ENCODE data around the gene UBIAD1. TPM values are rescaled to one million over a fixed set of nuclear protein-coding genes. Genes with fewer than 3 reads are reported as not detected.

UBIAD1 gene
- total and polyA plus RNA-seq, 8 donors, result 2.2 to 33.8 (median 5.9) TPM

DNA sequence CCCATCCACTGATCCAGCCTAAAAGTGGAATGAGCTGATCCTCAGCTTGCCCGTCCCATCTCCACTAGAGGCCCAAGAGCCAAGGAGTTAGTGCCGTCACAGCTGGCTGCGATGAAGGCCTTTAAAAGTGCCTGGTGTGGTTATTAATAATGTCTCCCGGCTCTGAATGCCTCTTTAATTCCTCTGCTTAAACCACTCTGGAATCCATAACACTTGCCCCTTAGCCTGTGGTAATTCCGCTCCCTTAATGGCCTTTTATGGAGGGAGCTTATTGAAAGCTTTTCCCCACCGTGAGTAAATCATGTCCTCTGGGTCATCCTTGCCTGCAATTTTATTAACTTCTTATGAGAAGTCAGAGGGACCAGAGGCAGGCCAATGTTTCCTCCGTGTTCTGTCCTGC lies 55.4 kb downstream of the UBIAD1 start:
- H3K9me3 ChIP-seq, result no peaks in the 10 kb centered on the region
- peaks cover 0 to 23% (median 4%) of the 10 kb centered on the region in 3 donors for H3K27me3 ChIP-seq
- no peak overlapping the region for H3K4me3 ChIP-seq
- 67 to 84% (median 77%) methylated on average over 7 of the region's 7 CpGs for WGBS, 5 donors
- H3K4me1 ChIP-seq, result peaks cover 0 to 10% (median 0%) of the 10 kb centered on the region in 4 donors
- no peak for DNase-seq
- TF ChIP-seq POLR2AphosphoS5 (IDR thresholded peaks at IDR 0.05) (no peak), EP300 (IDR thresholded peaks at IDR 0.05) (no peak), POLR2A (IDR thresholded peaks at IDR 0.05) (no peak)
- TF ChIP-seq, protein P1, sequence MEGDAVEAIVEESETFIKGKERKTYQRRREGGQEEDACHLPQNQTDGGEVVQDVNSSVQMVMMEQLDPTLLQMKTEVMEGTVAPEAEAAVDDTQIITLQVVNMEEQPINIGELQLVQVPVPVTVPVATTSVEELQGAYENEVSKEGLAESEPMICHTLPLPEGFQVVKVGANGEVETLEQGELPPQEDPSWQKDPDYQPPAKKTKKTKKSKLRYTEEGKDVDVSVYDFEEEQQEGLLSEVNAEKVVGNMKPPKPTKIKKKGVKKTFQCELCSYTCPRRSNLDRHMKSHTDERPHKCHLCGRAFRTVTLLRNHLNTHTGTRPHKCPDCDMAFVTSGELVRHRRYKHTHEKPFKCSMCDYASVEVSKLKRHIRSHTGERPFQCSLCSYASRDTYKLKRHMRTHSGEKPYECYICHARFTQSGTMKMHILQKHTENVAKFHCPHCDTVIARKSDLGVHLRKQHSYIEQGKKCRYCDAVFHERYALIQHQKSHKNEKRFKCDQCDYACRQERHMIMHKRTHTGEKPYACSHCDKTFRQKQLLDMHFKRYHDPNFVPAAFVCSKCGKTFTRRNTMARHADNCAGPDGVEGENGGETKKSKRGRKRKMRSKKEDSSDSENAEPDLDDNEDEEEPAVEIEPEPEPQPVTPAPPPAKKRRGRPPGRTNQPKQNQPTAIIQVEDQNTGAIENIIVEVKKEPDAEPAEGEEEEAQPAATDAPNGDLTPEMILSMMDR (IDR thresholded peaks at IDR 0.05), result no peak
- intact Hi-C loops (cut with DNase I; ENCODE audit: low total_unique reads), result no loop called here
- no peak overlapping the region for H3K27ac ChIP-seq
- no peaks in the 10 kb centered on the region for H3K36me3 ChIP-seq

- Histone ChIP-seq H3K9me3 (no peaks in the 10 kb centered on the region), H3K27ac (no peak overlapping the region), H3K4me3 (no peak overlapping the region), H3K36me3 (no peaks in the 10 kb centered on the region), H3K4me1 (no peaks in the 10 kb centered on the region), H3K27me3 (peaks cover 0 to 36% (median 4%) of the 10 kb centered on the region in 3 donors)
- TF ChIP-seq EP300 (IDR thresholded peaks at IDR 0.05), result no peak
- TF ChIP-seq POLR2A (IDR thresholded peaks at IDR 0.05), result no peak
- TF ChIP-seq, protein P1 (IDR thresholded peaks at IDR 0.05), result no peak
- TF ChIP-seq POLR2AphosphoS5 (IDR thresholded peaks at IDR 0.05), result no peak
- WGBS, 5 donors, result 74 to 84% (median 78%) methylated on average over 4 of the region's 4 CpGs
- intact Hi-C loops (cut with DNase I; ENCODE audit: low total_unique reads), result no loop called here
- no peak for DNase-seq
Measured at GRCh38 chr1:11330411-11330810, 57.4 kb downstream of the UBIAD1 start.

- Histone ChIP-seq H3K36me3 (no peaks in the 10 kb centered on the region), H3K4me3 (no peak overlapping the region), H3K27me3 (peaks cover 0 to 36% (median 4%) of the 10 kb centered on the region in 3 donors), H3K9me3 (no peaks in the 10 kb centered on the region), H3K4me1 (no peaks in the 10 kb centered on the region), H3K27ac (no peak overlapping the region)
- WGBS, 5 donors, result 72 to 76% (median 72%) methylated on average over 14 of the region's 14 CpGs
- intact Hi-C loops (cut with DNase I; ENCODE audit: low total_unique reads), result no loop called here
- no peak for DNase-seq
- TF ChIP-seq POLR2AphosphoS5 (IDR thresholded peaks at IDR 0.05), result no peak
- TF ChIP-seq, protein P1 (IDR thresholded peaks at IDR 0.05), result no peak
- TF ChIP-seq POLR2A (IDR thresholded peaks at IDR 0.05), result no peak
Measured at GRCh38 chr1:11331036-11331944, 58.3 kb downstream of the UBIAD1 start.

- Histone ChIP-seq H3K27me3 (peaks cover 0 to 39% (median 4%) of the 10 kb centered on the region in 3 donors), H3K36me3 (no peaks in the 10 kb centered on the region), H3K4me1 (no peaks in the 10 kb centered on the region), H3K4me3 (no peak overlapping the region), H3K27ac (no peak overlapping the region), H3K9me3 (no peaks in the 10 kb centered on the region)
- 89 to 95% (median 91%) methylated on average over 13 of the region's 13 CpGs for WGBS, 5 donors
- TF ChIP-seq POLR2AphosphoS5 (IDR thresholded peaks at IDR 0.05), result no peak
- TF ChIP-seq EP300 (IDR thresholded peaks at IDR 0.05), result no peak
- TF ChIP-seq POLR2A (IDR thresholded peaks at IDR 0.05), result no peak
- TF ChIP-seq, protein P1 (IDR thresholded peaks at IDR 0.05), result no peak
- intact Hi-C loops (cut with DNase I; ENCODE audit: low total_unique reads), result no loop called here
- DNase-seq, result no peak
Measured at GRCh38 chr1:11331945-11332546, 59.0 kb downstream of the UBIAD1 start.
